Panc1 (cell line): ENCODE data around the gene LRRC45. TPM values are rescaled to one million over a fixed set of nuclear protein-coding genes. Genes with fewer than 3 reads are reported as not detected.
A peak's percentile ranks its signal among the peaks of the same experiment; 100 is the strongest.

Experiments used
- ATAC-seq: fragments of 200-7000 bp; cut with Tn5 transposase; 2 replicates; pipeline ENCODE4 v1.9.1; 2020; ENCODE audit warnings: mild to moderate bottlenecking, moderate library complexity
- BruUV-seq: library from RNA; stranded (reverse); fragments of 400-500 nt; replicated peaks from 2 replicates; lab custom pipeline; 2021; lab: Mats Ljungman, UMichigan
- CTCF ChIA-PET: fragments of 300-600 bp; sonication (Branson Sonifier 250); formaldehyde crosslinking; loops from one replicate; lab custom pipeline; 2022; ENCODE audit warnings: antibody characterized with exemption; lab: Charles Lee
- POLR2A ChIA-PET: fragments of 300-600 bp; sonication (Branson Sonifier 250); formaldehyde crosslinking; loops from one replicate; lab custom pipeline; 2022; ENCODE audit warnings: antibody characterized with exemption; lab: Charles Lee
- DNase-seq: peaks from one replicate; pipeline ENCODE4 v3.0.0-alpha.2; 2010; ENCODE audit warnings: low read depth, low spot score
- H3K27ac ChIP-seq: 2 replicates; pipeline ENCODE4 v1.5.1; 2011; ENCODE audit warnings: mild to moderate bottlenecking, low read length, inconsistent platforms
- H3K27me3 ChIP-seq: fragments of 200-500 bp; sonication (Bioruptor generic); 2 replicates; pipeline ENCODE4 v1.6.0; 2014; ENCODE audit warnings: low read length, inconsistent platforms; ENCODE audit not compliant: control insufficient read depth, insufficient read depth
- H3K36me3 ChIP-seq: fragments of 200-500 bp; sonication (Bioruptor generic); 2 replicates; pipeline ENCODE4 v1.5.1; 2014; ENCODE audit warnings: inconsistent platforms, mild to moderate bottlenecking, low read length, moderate library complexity; ENCODE audit not compliant: control insufficient read depth, insufficient read depth
- H3K4me1 ChIP-seq: 2 replicates; pipeline ENCODE4 v1.5.1; 2011; ENCODE audit warnings: inconsistent platforms, mild to moderate bottlenecking, low read length, moderate library complexity; ENCODE audit not compliant: control insufficient read depth, insufficient read depth
- H3K4me3 ChIP-seq, 2 experiments: 2 replicates each; pipeline ENCODE4 v1.5.1; 2011 to 2012; ENCODE audit warnings: low read depth in 2 of 2, low read length in 2 of 2, mild to moderate bottlenecking in 2 of 2, inconsistent platforms in 1 of 2, moderate library complexity in 1 of 2
- H3K9me3 ChIP-seq: fragments of 200-500 bp; sonication (Bioruptor generic); 2 replicates; pipeline ENCODE4 v1.5.1; 2014; ENCODE audit warnings: low read depth, mild to moderate bottlenecking, inconsistent platforms, low read length, moderate library complexity; ENCODE audit not compliant: control insufficient read depth, insufficient read depth
- POLR2AphosphoS5 ChIP-seq: IDR thresholded peaks from 2 replicates; pipeline ENCODE4 v1.6.1; 2012; ENCODE audit warnings: mild to moderate bottlenecking, low read depth, low read length, moderate library complexity
- SIN3A ChIP-seq: IDR thresholded peaks from 2 replicates; pipeline ENCODE4 v1.6.1; 2012; ENCODE audit warnings: low read depth, mild to moderate bottlenecking, low read length, moderate library complexity, borderline replicate concordance; ENCODE audit not compliant: insufficient read depth
- TCF7L2 ChIP-seq: IDR thresholded peaks from 2 replicates; pipeline ENCODE4 v1.6.1; 2011; ENCODE audit warnings: mild to moderate bottlenecking, low read depth, low read length, inconsistent platforms
- in situ Hi-C: cut with HindIII; loops from 2 replicates; pipeline ENCODE4 v1.10.0; 2016; ENCODE audit warnings: low sequenced_read_pairs, low pct_unique_long_range_greater_than_20kb
- intact Hi-C: fragments of 100-400 bp; cut with micrococcal nuclease; formaldehyde crosslinking; loops from one replicate; pipeline ENCODE4 v1.10.0; 2022; ENCODE audit not compliant: unreplicated experiment
- total RNA-seq: library from RNA; stranded (reverse); gene quantifications from one replicate; pipeline ENCODE4 v1.2.1, GENCODE V29; 2021; ENCODE audit not compliant: unreplicated experiment
- TF ChIP-seq, protein P1 (sequence below), 2 experiments: IDR thresholded peaks; 2 replicates each; pipeline ENCODE4 v1.6.1; 2011 to 2012; ENCODE audit warnings: low read depth in 2 of 2, control low read depth in 1 of 2, low read length in 1 of 2, mild to moderate bottlenecking in 1 of 2, moderate library complexity in 1 of 2; ENCODE audit not compliant: insufficient read depth in 1 of 2
- TF ChIP-seq, protein P2 (sequence below): fragments of 450-650 bp; IDR thresholded peaks from 2 replicates; pipeline ENCODE4 v1.5.1; 2017; ENCODE audit warnings: mild to moderate bottlenecking

The LRRC45 gene
- total RNA-seq, 1 experiment from 2014 or later, result 29.9 TPM

DNA sequence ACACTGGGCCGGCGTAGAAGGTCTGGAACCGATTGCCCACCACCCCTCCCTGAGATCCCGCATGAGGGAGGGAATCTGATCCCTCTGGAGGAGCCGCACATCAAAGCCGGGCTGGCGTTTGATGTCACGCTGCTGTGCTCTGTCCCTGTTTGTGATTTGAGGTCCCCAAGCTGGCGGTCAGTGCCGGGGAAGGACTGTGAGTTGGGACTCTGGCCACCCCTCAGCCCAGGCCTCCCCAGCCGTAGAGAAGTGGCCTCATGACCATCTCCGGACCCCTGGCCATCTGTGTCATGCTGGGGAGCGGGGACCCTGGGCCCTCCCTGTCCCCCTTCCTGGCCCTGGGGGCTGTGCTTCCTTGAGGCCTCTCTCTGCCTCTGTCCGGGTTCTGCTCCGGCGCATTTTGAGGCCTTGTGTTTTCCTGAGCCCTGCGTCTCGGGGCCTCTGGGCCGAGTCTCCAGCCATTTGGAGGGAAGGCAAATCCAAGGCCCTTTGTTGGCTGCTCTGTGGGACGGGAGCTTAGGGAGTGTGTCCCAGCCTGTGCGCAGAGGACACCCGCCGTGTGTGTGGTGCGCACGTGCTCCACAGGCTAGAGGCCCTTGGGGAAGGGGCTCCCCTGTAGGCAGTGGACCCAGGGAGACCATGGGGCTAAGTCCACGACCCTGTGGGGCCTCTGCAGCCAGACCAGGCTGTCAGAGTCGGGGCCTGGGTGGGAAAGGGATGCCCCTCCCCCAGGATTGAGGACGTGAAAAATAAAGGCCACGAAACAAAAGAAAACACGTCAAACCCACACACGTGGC is 30.6 kb upstream of the LRRC45 start:
- Histone ChIP-seq H3K4me1 (peaks cover 20% of the 10 kb centered on the region), H3K27me3 (no peaks in the 10 kb centered on the region), H3K27ac (peak overlapping the region; percentile 40), H3K9me3 (no peaks in the 10 kb centered on the region), H3K4me3 (no peak overlapping the region), H3K36me3 (no peaks in the 10 kb centered on the region)
- ATAC-seq (no peak), DNase-seq (no peak)
- in situ Hi-C loops, result no loop called here
- no TSS peak for BruUV-seq
- intact Hi-C loops, result no loop called here
- POLR2A ChIA-PET, result no interaction called here
- CTCF ChIA-PET, result no interaction called here
- TF ChIP-seq POLR2AphosphoS5, result no peak
- TF ChIP-seq SIN3A, result no peak
- TF ChIP-seq, protein P1, sequence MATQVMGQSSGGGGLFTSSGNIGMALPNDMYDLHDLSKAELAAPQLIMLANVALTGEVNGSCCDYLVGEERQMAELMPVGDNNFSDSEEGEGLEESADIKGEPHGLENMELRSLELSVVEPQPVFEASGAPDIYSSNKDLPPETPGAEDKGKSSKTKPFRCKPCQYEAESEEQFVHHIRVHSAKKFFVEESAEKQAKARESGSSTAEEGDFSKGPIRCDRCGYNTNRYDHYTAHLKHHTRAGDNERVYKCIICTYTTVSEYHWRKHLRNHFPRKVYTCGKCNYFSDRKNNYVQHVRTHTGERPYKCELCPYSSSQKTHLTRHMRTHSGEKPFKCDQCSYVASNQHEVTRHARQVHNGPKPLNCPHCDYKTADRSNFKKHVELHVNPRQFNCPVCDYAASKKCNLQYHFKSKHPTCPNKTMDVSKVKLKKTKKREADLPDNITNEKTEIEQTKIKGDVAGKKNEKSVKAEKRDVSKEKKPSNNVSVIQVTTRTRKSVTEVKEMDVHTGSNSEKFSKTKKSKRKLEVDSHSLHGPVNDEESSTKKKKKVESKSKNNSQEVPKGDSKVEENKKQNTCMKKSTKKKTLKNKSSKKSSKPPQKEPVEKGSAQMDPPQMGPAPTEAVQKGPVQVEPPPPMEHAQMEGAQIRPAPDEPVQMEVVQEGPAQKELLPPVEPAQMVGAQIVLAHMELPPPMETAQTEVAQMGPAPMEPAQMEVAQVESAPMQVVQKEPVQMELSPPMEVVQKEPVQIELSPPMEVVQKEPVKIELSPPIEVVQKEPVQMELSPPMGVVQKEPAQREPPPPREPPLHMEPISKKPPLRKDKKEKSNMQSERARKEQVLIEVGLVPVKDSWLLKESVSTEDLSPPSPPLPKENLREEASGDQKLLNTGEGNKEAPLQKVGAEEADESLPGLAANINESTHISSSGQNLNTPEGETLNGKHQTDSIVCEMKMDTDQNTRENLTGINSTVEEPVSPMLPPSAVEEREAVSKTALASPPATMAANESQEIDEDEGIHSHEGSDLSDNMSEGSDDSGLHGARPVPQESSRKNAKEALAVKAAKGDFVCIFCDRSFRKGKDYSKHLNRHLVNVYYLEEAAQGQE (IDR thresholded peaks at IDR 0.05; ENCODE audit: insufficient read depth in 1 of 2, low read depth in 2 of 2, low read length in 1 of 2), result no peak
- TF ChIP-seq TCF7L2, result no peak; the same call in 1 of the 2 replicates

DNA sequence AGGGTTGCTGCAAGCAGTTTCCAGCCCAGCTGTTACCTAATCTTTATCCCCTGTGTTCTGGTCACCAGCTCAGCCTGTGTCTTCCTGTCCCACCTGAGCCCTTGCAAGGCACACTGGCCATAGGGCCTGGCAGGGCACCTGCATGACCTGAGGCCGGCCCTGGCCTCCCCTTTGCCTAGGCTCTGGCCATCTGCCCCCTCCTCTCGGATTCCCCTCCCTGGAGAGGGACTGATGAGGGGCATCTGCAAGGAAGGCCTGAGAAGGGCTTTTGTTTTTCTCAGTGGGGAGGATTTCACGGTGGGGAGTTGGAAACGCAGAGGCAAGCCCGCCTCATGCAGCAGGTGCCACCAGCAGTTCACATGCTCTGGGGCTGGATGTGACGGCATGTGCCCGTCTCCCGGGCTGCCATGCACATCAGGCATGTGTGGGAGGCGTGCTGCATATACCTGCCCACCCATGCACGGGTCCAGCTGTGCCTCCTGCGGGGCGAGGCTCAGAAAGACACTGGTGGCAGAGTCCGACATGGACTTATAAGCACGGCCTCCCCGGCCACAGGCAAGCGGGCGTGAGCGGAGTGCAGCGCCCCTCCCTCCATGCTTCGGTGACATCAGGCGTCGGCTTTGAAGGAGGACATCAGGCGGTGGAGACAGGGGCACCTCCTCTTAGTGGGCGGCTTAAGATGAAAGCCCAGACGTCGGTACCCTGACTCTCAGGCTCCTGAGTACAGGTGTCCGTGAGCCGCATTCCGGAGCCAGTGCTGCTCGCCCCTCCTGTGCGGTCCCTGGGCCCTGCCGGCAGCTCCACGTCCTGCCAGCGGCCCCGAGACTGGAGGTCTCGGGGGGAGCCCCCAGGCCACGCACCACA is 29.1 kb upstream of the LRRC45 start:
- BruUV-seq, result no TSS peak
- in situ Hi-C loops (no loop called here), intact Hi-C loops (no loop called here)
- no peak overlapping the region for H3K27ac ChIP-seq
- H3K4me3 ChIP-seq, result no peak overlapping the region
- H3K4me1 ChIP-seq, result peaks cover 20% of the 10 kb centered on the region
- DNase-seq (no peak), ATAC-seq (no peak)
- TF ChIP-seq, protein P2, sequence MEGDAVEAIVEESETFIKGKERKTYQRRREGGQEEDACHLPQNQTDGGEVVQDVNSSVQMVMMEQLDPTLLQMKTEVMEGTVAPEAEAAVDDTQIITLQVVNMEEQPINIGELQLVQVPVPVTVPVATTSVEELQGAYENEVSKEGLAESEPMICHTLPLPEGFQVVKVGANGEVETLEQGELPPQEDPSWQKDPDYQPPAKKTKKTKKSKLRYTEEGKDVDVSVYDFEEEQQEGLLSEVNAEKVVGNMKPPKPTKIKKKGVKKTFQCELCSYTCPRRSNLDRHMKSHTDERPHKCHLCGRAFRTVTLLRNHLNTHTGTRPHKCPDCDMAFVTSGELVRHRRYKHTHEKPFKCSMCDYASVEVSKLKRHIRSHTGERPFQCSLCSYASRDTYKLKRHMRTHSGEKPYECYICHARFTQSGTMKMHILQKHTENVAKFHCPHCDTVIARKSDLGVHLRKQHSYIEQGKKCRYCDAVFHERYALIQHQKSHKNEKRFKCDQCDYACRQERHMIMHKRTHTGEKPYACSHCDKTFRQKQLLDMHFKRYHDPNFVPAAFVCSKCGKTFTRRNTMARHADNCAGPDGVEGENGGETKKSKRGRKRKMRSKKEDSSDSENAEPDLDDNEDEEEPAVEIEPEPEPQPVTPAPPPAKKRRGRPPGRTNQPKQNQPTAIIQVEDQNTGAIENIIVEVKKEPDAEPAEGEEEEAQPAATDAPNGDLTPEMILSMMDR, result no peak
- no peak for TF ChIP-seq SIN3A
- no peak for TF ChIP-seq POLR2AphosphoS5
- TF ChIP-seq TCF7L2, result no peak
- TF ChIP-seq, protein P1 (IDR thresholded peaks at IDR 0.05; ENCODE audit: insufficient read depth in 1 of 2, low read depth in 2 of 2, low read length in 1 of 2), result no peak
- POLR2A ChIA-PET, result no interaction called here
- H3K36me3 ChIP-seq, result no peaks in the 10 kb centered on the region
- no peaks in the 10 kb centered on the region for H3K9me3 ChIP-seq
- CTCF ChIA-PET, result no interaction called here
- H3K27me3 ChIP-seq, result no peaks in the 10 kb centered on the region
